KMS-11 (cell line): ENCODE measurements around the gene NXN.

Source experiments
- H2AFZ ChIP-seq: fragments of 200-600 bp; sonication (generic); 2 replicates; pipeline ENCODE4 v1.6.1; 2016; ENCODE audit warnings: antibody characterized with exemption, mixed run types, low read depth
- H3K27ac ChIP-seq: fragments of 200-600 bp; sonication (generic); 2 replicates; pipeline ENCODE4 v1.6.1; 2016; ENCODE audit warnings: mild to moderate bottlenecking, mixed run types
- H3K27me3 ChIP-seq: fragments of 200-600 bp; sonication (generic); 2 replicates; pipeline ENCODE4 v1.6.1; 2017; ENCODE audit warnings: mild to moderate bottlenecking, low read depth, mixed run types, moderate library complexity; ENCODE audit not compliant: insufficient read depth
- H3K36me3 ChIP-seq: fragments of 200-600 bp; sonication (generic); 2 replicates; pipeline ENCODE4 v1.6.1; 2017; ENCODE audit warnings: mild to moderate bottlenecking, mixed run types; ENCODE audit not compliant: insufficient read depth
- H3K4me1 ChIP-seq: fragments of 200-600 bp; sonication (generic); 2 replicates; pipeline ENCODE4 v1.6.1; 2016; ENCODE audit warnings: mild to moderate bottlenecking, low read depth, mixed run types; ENCODE audit not compliant: poor library complexity, severe bottlenecking
- H3K4me2 ChIP-seq: fragments of 200-600 bp; sonication (generic); 2 replicates; pipeline ENCODE4 v1.7.0; 2016; ENCODE audit warnings: mild to moderate bottlenecking, mixed run types
- H3K4me3 ChIP-seq: fragments of 200-600 bp; sonication (generic); IDR thresholded peaks from 2 replicates; pipeline ENCODE4 v1.6.1; 2017; ENCODE audit warnings: low read depth, low read length, mixed read lengths; ENCODE audit not compliant: insufficient read depth
- H3K79me2 ChIP-seq: fragments of 200-600 bp; sonication (generic); 2 replicates; pipeline ENCODE4 v1.6.1; 2016; ENCODE audit warnings: low read depth, mixed run types; ENCODE audit not compliant: insufficient read depth
- H3K9ac ChIP-seq: fragments of 200-600 bp; sonication (generic); 2 replicates; pipeline ENCODE4 v1.6.1; 2016; ENCODE audit warnings: mild to moderate bottlenecking, mixed run types
- H4K20me1 ChIP-seq: fragments of 200-600 bp; sonication (generic); 2 replicates; pipeline ENCODE4 v1.6.1; 2016; ENCODE audit warnings: mild to moderate bottlenecking, mixed run types; ENCODE audit not compliant: insufficient read depth
- CTCF ChIP-seq: fragments of 200-600 bp; sonication (generic); conservative IDR thresholded peaks from 2 replicates; pipeline ENCODE4 v1.6.1; 2017; ENCODE audit warnings: low read depth, mild to moderate bottlenecking, antibody characterized with exemption, low read length, moderate library complexity, mixed read lengths

NXN gene

GRCh38 chr17:1011138-1011537 lies 31.6 kb upstream of the NXN start:
- H3K27ac ChIP-seq: no peak overlapping the region
- H3K79me2 ChIP-seq: no peaks in the 10 kb centered on the region
- H4K20me1 ChIP-seq: no peaks in the 10 kb centered on the region
- H3K36me3 ChIP-seq: no peaks in the 10 kb centered on the region
- H3K4me1 ChIP-seq: no peaks in the 10 kb centered on the region
- no peaks in the 10 kb centered on the region for H3K27me3 ChIP-seq
- no peak overlapping the region for H3K4me3 ChIP-seq
- no peak for TF ChIP-seq CTCF
- no peak overlapping the region for H3K4me2 ChIP-seq
- H2AFZ ChIP-seq: no peak overlapping the region
- no peak overlapping the region for H3K9ac ChIP-seq

GRCh38 chr17:1010586-1010985 lies 31.0 kb upstream of the NXN start:
- H3K36me3 ChIP-seq: no peaks in the 10 kb centered on the region

GRCh38 chr17:1010086-1010450 lies 30.5 kb upstream of the NXN start:
- Histone ChIP-seq H2AFZ (no peak overlapping the region), H3K4me1 (no peaks in the 10 kb centered on the region), H4K20me1 (no peaks in the 10 kb centered on the region), H3K27ac (no peak overlapping the region), H3K4me3 (no peak overlapping the region), H3K36me3 (no peaks in the 10 kb centered on the region), H3K79me2 (no peaks in the 10 kb centered on the region), H3K4me2 (no peak overlapping the region), H3K9ac (no peak overlapping the region), H3K27me3 (no peaks in the 10 kb centered on the region)
- no peak for TF ChIP-seq CTCF

More at GRCh38 chr17:1010586-1010985, 31.0 kb upstream of the NXN start:
- Histone ChIP-seq H3K4me2 (no peak overlapping the region), H4K20me1 (no peaks in the 10 kb centered on the region), H3K79me2 (no peaks in the 10 kb centered on the region), H3K27ac (no peak overlapping the region), H3K4me1 (no peaks in the 10 kb centered on the region), H3K4me3 (no peak overlapping the region), H3K27me3 (no peaks in the 10 kb centered on the region), H2AFZ (no peak overlapping the region), H3K9ac (no peak overlapping the region)
- TF ChIP-seq CTCF: no peak

- H3K9ac ChIP-seq: no peak overlapping the region
- no peak overlapping the region for H3K27ac ChIP-seq
- H3K4me1 ChIP-seq: no peaks in the 10 kb centered on the region
- no peak overlapping the region for H3K4me3 ChIP-seq
- no peaks in the 10 kb centered on the region for H3K36me3 ChIP-seq
- H3K27me3 ChIP-seq: no peaks in the 10 kb centered on the region
- no peak for TF ChIP-seq CTCF
- H3K4me2 ChIP-seq: no peak overlapping the region
- H4K20me1 ChIP-seq: no peaks in the 10 kb centered on the region
- no peak overlapping the region for H2AFZ ChIP-seq
- no peaks in the 10 kb centered on the region for H3K79me2 ChIP-seq
These were observed 29.9 kb upstream of the NXN start for GRCh38 chr17:1009229-1010085.
